Measurements from ENCODE around the gene SIRT1.
"Not testable (repeated sequence)": the region's sequence is repeated elsewhere in the genome, so short reads cannot be mapped to it uniquely, and the experiment has no call there.

The SIRT1 gene

GRCh38 chr10:67959839-67960476, 75.5 kb downstream of the SIRT1 start:
- Histone ChIP-seq H3K9me3 (no peaks in the 10 kb centered on the region), H3K36me3 (no peaks in the 10 kb centered on the region), H3K27me3 (no peaks in the 10 kb centered on the region), H3K4me3 (ENCODE audit: low read depth, low read length) (no peak overlapping the region), H3K4me1 (no peaks in the 10 kb centered on the region)
- no peak for DNase-seq
- TF ChIP-seq, protein P1, sequence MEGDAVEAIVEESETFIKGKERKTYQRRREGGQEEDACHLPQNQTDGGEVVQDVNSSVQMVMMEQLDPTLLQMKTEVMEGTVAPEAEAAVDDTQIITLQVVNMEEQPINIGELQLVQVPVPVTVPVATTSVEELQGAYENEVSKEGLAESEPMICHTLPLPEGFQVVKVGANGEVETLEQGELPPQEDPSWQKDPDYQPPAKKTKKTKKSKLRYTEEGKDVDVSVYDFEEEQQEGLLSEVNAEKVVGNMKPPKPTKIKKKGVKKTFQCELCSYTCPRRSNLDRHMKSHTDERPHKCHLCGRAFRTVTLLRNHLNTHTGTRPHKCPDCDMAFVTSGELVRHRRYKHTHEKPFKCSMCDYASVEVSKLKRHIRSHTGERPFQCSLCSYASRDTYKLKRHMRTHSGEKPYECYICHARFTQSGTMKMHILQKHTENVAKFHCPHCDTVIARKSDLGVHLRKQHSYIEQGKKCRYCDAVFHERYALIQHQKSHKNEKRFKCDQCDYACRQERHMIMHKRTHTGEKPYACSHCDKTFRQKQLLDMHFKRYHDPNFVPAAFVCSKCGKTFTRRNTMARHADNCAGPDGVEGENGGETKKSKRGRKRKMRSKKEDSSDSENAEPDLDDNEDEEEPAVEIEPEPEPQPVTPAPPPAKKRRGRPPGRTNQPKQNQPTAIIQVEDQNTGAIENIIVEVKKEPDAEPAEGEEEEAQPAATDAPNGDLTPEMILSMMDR (IDR thresholded peaks at IDR 0.05; ENCODE audit: low read depth, low read length) = no peak

DNA sequence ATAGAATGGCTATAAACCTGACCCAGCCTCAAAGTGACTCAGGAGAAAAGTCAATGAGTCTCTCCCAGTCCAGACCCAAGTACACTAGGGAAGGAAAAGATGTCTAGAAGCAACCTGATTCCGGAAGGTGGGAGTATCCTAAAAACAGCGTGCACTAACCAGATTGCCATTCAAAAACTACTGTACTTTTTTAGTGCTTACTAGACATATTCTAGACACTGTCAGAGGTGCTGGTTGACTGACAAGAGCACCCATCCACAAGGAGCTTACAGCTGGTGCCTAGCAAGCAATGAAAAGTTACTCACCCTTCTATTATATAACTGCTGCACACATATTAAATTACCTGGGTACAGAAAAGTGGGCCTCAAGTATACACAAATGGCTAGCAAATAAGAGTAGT, 81.0 kb downstream of the SIRT1 start:
- TF ChIP-seq, protein P1 (IDR thresholded peaks at IDR 0.05; ENCODE audit: low read depth, low read length) = no peak
- Histone ChIP-seq H3K9me3 (no peaks in the 10 kb centered on the region), H3K4me3 (ENCODE audit: low read depth, low read length) (no peak overlapping the region), H3K36me3 (no peaks in the 10 kb centered on the region), H3K4me1 (no peaks in the 10 kb centered on the region), H3K27me3 (no peaks in the 10 kb centered on the region)
- no peak for DNase-seq

GRCh38 chr10:67966035-67966434, 81.6 kb downstream of the SIRT1 start:
- DNase-seq; H3K4me3 ChIP-seq (ENCODE audit: low read depth, low read length); H3K27me3 ChIP-seq; H3K9me3 ChIP-seq; H3K4me1 ChIP-seq; H3K36me3 ChIP-seq: not testable (repeated sequence)
